ACC112 (cell line): Measurements from ENCODE around the gene UBAP1.
"Not testable (repeated sequence)": the region's sequence is repeated elsewhere in the genome, so short reads cannot be mapped to it uniquely, and the experiment has no call there.

Source experiments
- H2AFZ ChIP-seq: fragments of 200-600 bp; sonication (generic); one replicate; pipeline ENCODE4 v1.6.0; 2017; ENCODE audit warnings: antibody characterized with exemption, low read length; ENCODE audit not compliant: unreplicated experiment
- H3K27ac ChIP-seq: fragments of 200-600 bp; sonication (generic); 2 replicates; pipeline ENCODE4 v1.5.1; 2014; ENCODE audit warnings: low read depth, mild to moderate bottlenecking, antibody characterized with exemption, low read length, moderate library complexity
- H3K27me3 ChIP-seq: fragments of 200-600 bp; sonication (generic); 2 replicates; pipeline ENCODE4 v1.6.1; 2014; ENCODE audit warnings: mild to moderate bottlenecking, antibody characterized with exemption, low read length, moderate library complexity, mixed read lengths; ENCODE audit not compliant: insufficient read depth
- H3K36me3 ChIP-seq: fragments of 200-600 bp; sonication (generic); 2 replicates; pipeline ENCODE4 v1.6.1; 2016; ENCODE audit warnings: mild to moderate bottlenecking, antibody characterized with exemption, low read length, moderate library complexity, mixed read lengths; ENCODE audit not compliant: insufficient read depth
- H3K4me1 ChIP-seq: fragments of 200-600 bp; sonication (generic); one replicate; pipeline ENCODE4 v1.6.1; 2016; ENCODE audit warnings: low read length, mixed read lengths; ENCODE audit not compliant: insufficient read depth, unreplicated experiment, control insufficient read depth
- H3K4me3 ChIP-seq: fragments of 200-600 bp; sonication (generic); 2 replicates; pipeline ENCODE4 v1.5.1; 2014; ENCODE audit warnings: mild to moderate bottlenecking, low read depth, low read length
- H3K79me2 ChIP-seq: fragments of 200-600 bp; sonication (generic); one replicate; pipeline ENCODE4 v1.6.0; 2016; ENCODE audit warnings: low read length; ENCODE audit not compliant: control insufficient read depth, unreplicated experiment, insufficient read depth

UBAP1 gene

GRCh38 chr9:34226144-34226760 is 47.4 kb downstream of the UBAP1 start:
- Histone ChIP-seq H3K4me1 (peaks cover 11% of the 10 kb centered on the region), H3K79me2 (peaks cover 28% of the 10 kb centered on the region), H3K36me3 (peaks cover 10% of the 10 kb centered on the region; the same call in 1 of the 2 replicates)
- not testable (repeated sequence) for H3K4me3 ChIP-seq, H3K27ac ChIP-seq, H2AFZ ChIP-seq, H3K27me3 ChIP-seq

DNA sequence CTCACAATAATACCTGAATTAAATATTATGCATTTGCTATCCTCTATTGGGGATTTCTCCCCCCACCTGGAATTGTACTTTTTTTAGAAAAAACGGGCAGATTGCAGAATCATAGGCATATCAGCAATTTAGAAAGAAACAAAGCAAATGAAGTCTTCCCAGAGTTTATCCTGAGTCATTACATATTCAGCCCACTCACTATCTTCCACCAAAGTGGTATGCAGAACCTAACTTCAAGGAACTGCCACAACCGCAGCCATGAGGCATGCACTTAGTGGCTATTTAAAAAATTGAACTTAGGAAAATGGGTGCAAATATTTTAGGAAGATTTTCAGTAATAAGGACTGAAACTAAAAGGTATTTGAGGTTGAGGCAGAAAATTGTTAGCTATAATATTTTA is 48.6 kb downstream of the UBAP1 start:
- H3K4me1 ChIP-seq, result peaks cover 9% of the 10 kb centered on the region
- H3K4me3 ChIP-seq, result no peak overlapping the region
- peaks cover 10% of the 10 kb centered on the region; the same call in 1 of the 2 replicates for H3K36me3 ChIP-seq
- H2AFZ ChIP-seq, result no peak overlapping the region
- no peak overlapping the region for H3K27ac ChIP-seq
- H3K27me3 ChIP-seq, result no peaks in the 10 kb centered on the region
- peaks cover 33% of the 10 kb centered on the region for H3K79me2 ChIP-seq

DNA sequence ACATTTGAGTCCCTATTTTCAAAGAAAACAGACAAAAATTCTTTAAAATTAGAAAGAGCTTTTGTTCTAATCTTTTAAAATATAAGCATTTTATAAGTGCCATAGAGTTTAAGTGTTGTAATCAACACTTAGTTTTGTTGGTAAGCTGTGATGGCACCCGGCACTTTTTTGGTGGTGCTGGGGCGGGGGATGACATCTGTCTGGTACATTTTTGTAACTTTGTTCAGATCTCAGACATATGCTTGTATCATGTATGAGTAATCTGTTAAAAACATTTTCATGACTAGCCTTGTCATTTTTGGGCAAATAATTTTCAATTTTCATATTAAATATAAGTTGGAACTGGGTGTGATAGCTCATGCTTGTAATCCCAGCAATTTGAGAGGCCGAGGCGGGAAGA is 51.7 kb downstream of the UBAP1 start:
- Histone ChIP-seq H2AFZ (no peak overlapping the region), H3K4me3 (no peak overlapping the region), H3K4me1 (peaks cover 9% of the 10 kb centered on the region), H3K79me2 (peaks cover 24% of the 10 kb centered on the region), H3K27me3 (no peaks in the 10 kb centered on the region), H3K36me3 (peaks cover 4% of the 10 kb centered on the region; the same call in 1 of the 2 replicates), H3K27ac (no peak overlapping the region)

- Histone ChIP-seq H2AFZ (no peak overlapping the region), H3K36me3 (peaks cover 15% of the 10 kb centered on the region), H3K4me1 (peaks cover 8% of the 10 kb centered on the region), H3K27ac (no peak overlapping the region), H3K4me3 (no peak overlapping the region), H3K27me3 (no peaks in the 10 kb centered on the region), H3K79me2 (peaks cover 20% of the 10 kb centered on the region)
Observed at GRCh38 chr9:34232201-34232600, 53.4 kb downstream of the UBAP1 start.

DNA sequence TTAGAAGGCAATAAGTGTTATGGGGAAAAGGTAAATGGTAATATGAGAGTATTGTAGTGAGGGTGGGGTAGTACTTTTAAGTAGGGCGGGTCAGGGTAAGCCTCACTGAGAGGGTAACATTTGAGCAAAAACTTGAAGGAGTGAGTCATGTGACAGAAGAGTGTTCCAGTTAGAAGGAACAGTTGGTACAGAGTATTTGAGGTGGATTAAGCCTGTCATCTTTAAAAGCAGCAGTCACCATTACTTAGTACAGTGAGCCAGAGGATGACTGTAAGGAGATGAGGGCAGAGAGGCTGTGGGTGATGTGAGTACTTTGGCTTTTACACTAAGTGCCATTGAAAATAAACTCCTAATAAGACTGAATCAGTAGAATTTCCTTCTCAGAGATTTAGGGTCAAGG is 54.8 kb downstream of the UBAP1 start:
- Histone ChIP-seq H3K27me3 (no peaks in the 10 kb centered on the region), H3K27ac (no peak overlapping the region)

DNA sequence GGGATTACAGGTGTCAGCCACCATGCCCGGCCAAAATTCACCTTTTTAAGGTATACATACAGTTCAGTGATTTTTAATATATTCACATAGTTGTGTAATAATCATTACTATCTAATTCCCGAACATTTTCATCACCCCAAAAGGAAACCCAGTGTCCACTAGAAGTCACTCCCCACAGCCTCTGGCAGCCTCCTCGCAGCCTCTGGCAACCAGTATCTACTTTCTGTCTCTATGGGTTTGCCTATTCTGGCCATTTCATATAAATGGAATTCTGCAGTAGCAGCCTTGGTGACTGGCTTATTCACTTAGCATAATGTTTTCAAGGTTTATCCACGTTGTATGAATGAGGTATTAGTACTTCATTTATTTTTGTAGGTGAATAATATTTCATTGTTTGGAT is 59.0 kb downstream of the UBAP1 start:
- Histone ChIP-seq H3K27me3 (no peaks in the 10 kb centered on the region), H3K36me3 (peaks cover 28% of the 10 kb centered on the region), H3K4me1 (no peaks in the 10 kb centered on the region), H3K79me2 (peaks cover 15% of the 10 kb centered on the region), H3K27ac (no peak overlapping the region), H2AFZ (no peak overlapping the region), H3K4me3 (no peak overlapping the region)

More for the DNA sequence above, 54.8 kb downstream of the UBAP1 start:
- H3K4me1 ChIP-seq, result peaks cover 4% of the 10 kb centered on the region
- H3K4me3 ChIP-seq, result no peak overlapping the region
- H2AFZ ChIP-seq, result no peak overlapping the region
- peaks cover 17% of the 10 kb centered on the region for H3K79me2 ChIP-seq
- H3K36me3 ChIP-seq, result peaks cover 19% of the 10 kb centered on the region

GRCh38 chr9:34240006-34240405 is 61.2 kb downstream of the UBAP1 start:
- Histone ChIP-seq H3K4me3 (no peak overlapping the region), H3K4me1 (no peaks in the 10 kb centered on the region), H3K79me2 (peaks cover 15% of the 10 kb centered on the region), H2AFZ (no peak overlapping the region), H3K27ac (no peak overlapping the region), H3K27me3 (no peaks in the 10 kb centered on the region), H3K36me3 (peaks cover 34% of the 10 kb centered on the region)

GRCh38 chr9:34242830-34243229 is 64.0 kb downstream of the UBAP1 start:
- peaks cover 22% of the 10 kb centered on the region for H3K36me3 ChIP-seq
- H3K4me3 ChIP-seq, result no peak overlapping the region
- peaks cover 17% of the 10 kb centered on the region for H3K79me2 ChIP-seq
- no peak overlapping the region for H3K27ac ChIP-seq
- no peaks in the 10 kb centered on the region for H3K4me1 ChIP-seq
- no peaks in the 10 kb centered on the region for H3K27me3 ChIP-seq
- H2AFZ ChIP-seq, result no peak overlapping the region

DNA sequence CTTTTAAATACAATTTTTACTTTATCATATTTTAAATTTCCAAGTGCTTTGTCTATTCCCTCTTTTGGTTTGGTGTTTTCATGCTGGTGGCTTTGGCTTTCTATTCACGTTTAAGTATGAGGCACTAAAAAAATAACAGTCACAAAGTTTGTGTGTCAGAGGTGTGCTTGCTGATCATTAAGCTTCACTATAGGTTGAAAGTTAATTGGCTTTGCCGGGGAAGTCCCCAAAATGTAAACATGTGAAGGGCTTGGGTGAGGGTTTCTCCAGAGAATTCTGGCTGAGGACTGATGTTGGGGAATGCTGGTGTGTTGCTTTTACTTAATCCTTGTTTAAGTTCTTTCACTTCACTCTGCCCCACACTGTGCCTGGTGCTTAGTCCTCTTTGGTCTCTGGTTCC is 66.4 kb downstream of the UBAP1 start:
- H3K79me2 ChIP-seq, H3K4me3 ChIP-seq, H3K4me1 ChIP-seq, H3K27ac ChIP-seq, H2AFZ ChIP-seq, H3K27me3 ChIP-seq: not testable (repeated sequence)
- H3K36me3 ChIP-seq, result peaks cover 18% of the 10 kb centered on the region

- H3K4me3 ChIP-seq, result no peak overlapping the region
- peaks cover 23% of the 10 kb centered on the region for H3K36me3 ChIP-seq
- no peak overlapping the region for H3K27ac ChIP-seq
- H3K4me1 ChIP-seq, result no peaks in the 10 kb centered on the region
- H3K79me2 ChIP-seq, result peaks cover 6% of the 10 kb centered on the region
- no peaks in the 10 kb centered on the region for H3K27me3 ChIP-seq
- H2AFZ ChIP-seq, result no peak overlapping the region
Observed at GRCh38 chr9:34246453-34246852, 67.6 kb downstream of the UBAP1 start.

DNA sequence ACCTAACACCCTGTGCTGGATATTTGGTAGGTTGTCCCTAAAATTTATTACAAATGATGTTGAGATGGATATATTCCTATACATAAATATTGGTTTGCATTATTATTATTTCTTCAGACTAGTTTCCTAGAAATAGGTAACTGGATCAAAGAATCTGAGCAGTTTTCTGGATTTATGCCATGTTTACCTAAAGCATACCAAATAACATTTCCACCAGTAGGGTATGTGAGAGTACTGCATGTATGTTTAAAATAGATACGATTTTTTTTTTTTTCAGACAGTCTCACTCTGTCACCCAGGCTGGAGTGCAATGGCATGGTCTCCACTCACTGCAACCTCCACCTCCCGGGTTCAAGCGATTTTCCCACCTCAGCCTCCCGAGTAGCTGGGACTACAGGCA is 68.9 kb downstream of the UBAP1 start:
- not testable (repeated sequence) for H3K27ac ChIP-seq, H3K79me2 ChIP-seq, H3K27me3 ChIP-seq, H2AFZ ChIP-seq, H3K4me3 ChIP-seq, H3K4me1 ChIP-seq
- peaks cover 15% of the 10 kb centered on the region for H3K36me3 ChIP-seq
